ENCODE data around the gene LAMC2. TPM values are rescaled to one million over a fixed set of nuclear protein-coding genes. Genes with fewer than 3 reads are reported as not detected.

The LAMC2 gene
- total RNA-seq, 2 experiments from 2014 or later = not detected

DNA sequence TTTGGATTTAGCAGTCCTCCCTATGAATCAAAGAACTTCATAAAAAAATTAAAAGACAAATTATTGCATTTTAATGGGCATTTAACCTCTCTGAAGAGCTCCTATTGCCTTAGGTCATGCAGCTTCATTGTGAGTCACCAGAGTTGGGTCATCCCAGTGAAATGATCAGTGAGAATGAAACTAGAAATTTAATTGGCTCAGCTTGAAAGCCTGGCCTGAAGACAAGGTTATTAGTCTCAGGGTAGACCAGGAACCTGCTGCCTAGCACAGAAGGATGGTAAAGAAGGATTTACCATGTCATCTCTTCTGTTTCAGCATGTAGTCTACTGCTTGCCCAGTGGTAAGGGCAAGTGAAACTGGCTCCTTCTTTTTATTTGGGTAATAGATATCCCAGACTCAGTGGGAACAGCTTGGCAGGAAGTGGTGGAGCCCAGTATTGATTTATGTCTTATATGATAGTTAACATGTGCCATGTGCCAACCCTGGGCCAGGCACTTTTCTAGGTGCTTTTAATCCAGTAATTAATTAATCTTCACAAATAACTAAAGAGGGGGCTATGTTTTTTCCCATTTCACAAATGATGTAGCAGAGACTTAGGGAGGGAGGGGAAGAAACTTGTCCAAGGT lies 23.6 kb downstream of the LAMC2 start:
- peaks cover 31% of the 10 kb centered on the region for H3K27me3 Mint-ChIP-seq
- H3K9me3 Mint-ChIP-seq (ENCODE audit: low read depth) = no peaks in the 10 kb centered on the region
- DNase-seq = no peak
- H3K4me1 Mint-ChIP-seq = peaks cover 4% of the 10 kb centered on the region
- no peak overlapping the region for H3K4me3 Mint-ChIP-seq
- CTCF ChIA-PET = no interaction called here
- H3K27ac Mint-ChIP-seq = no peak overlapping the region
- H3K36me3 Mint-ChIP-seq = no peaks in the 10 kb centered on the region
- ATAC-seq = peak; percentile 60

DNA sequence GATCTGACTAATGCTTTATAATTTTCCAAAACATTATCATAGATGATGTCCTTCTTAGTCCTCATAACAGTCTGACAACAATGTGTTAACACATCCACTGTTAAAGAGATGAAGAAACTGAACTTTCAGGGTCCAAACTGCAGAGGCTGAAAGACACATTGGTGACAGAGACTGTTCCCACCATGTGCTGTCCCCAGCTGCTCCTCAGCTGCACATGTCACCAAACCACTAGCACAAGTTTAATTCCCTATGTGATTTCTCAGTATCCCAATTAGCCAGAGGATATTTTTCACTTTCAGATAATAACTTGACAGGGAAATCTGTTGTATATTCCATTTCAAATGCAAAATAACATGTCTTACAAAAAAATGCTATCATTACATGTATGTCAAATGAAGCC lies 24.6 kb downstream of the LAMC2 start:
- Mint-ChIP-seq H3K4me1 (peaks cover 4% of the 10 kb centered on the region), H3K36me3 (no peaks in the 10 kb centered on the region), H3K27me3 (peaks cover 28% of the 10 kb centered on the region), H3K27ac (no peak overlapping the region), H3K4me3 (no peak overlapping the region), H3K9me3 (ENCODE audit: low read depth) (no peaks in the 10 kb centered on the region)
- CTCF ChIA-PET = no interaction called here
- DNase-seq (no peak), ATAC-seq (no peak)

DNA sequence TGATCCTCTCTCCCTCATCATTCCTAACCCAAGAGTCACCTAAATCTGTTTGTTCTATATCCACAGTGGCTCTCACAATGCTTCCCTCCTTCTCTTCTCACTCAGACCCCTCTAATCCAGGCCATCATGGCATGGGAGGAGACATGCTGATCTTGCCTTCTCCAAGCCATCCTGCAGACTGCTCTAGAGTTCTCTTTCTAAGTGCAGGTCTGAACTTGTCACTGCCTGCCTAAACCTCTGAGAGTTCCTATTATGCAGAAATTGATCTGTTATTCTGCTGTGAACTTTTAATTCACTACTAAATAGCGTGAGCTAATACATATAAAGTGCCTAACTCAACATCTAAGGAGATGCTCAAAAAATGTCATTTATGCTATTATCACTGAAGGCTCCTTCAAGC lies 26.8 kb downstream of the LAMC2 start:
- CTCF ChIA-PET = no interaction called here
- DNase-seq = no peak
- H3K27me3 Mint-ChIP-seq = peaks cover 34% of the 10 kb centered on the region
- no peaks in the 10 kb centered on the region for H3K36me3 Mint-ChIP-seq
- peaks cover 4% of the 10 kb centered on the region for H3K4me1 Mint-ChIP-seq
- H3K9me3 Mint-ChIP-seq (ENCODE audit: low read depth) = no peaks in the 10 kb centered on the region
- ATAC-seq = no peak
- H3K27ac Mint-ChIP-seq = no peak overlapping the region
- H3K4me3 Mint-ChIP-seq = no peak overlapping the region

DNA sequence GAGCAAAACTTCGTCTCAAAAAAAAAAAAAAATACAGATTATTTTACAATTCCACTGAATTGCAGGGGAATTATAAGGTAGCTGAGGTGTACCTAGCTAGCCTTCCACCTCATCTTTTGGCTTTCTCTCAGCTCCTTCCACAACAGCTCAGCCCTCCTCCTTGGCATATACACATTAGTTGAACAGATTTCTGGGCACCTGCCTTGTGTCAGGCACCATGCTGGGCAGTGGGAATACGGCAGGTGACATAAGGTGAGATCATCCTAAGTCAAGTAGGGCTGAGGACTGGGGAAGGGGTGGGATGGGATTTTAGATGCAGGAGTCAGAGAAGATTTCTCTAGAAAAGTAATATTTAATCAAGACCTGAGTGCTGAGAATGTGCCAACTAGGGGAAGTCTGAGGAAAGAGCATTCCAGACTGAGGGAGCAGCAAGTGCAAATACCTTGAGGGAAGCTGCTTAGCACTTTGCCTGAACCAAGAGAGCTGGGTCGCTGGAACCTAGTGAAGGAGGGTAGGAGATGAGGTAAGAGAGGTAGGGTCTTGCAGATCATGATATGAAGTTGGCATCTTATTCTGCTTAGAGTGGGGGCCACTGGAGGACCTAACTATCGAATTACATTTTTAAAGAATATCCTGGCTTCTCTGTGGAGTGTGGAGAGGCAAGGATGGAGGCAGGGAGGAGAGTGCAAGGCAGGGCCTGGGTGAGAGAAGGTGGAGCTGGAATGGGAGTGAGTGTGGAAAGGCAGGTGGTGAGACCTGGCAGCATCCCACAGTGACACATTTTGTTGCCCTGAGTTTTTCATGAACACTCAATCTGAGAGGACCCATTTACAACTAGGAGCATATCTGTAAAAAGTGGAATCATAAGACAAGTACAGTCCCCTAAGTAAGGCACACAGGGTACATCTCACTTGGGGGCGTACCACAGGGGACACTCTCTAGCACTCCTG lies 28.2 kb downstream of the LAMC2 start:
- DNase-seq = no peak
- Mint-ChIP-seq H3K9me3 (ENCODE audit: low read depth) (no peaks in the 10 kb centered on the region), H3K27ac (no peak overlapping the region), H3K4me1 (peaks cover 10% of the 10 kb centered on the region), H3K4me3 (no peak overlapping the region), H3K36me3 (no peaks in the 10 kb centered on the region), H3K27me3 (peaks cover 34% of the 10 kb centered on the region)
- no peak for ATAC-seq
- CTCF ChIA-PET = no interaction called here

DNA sequence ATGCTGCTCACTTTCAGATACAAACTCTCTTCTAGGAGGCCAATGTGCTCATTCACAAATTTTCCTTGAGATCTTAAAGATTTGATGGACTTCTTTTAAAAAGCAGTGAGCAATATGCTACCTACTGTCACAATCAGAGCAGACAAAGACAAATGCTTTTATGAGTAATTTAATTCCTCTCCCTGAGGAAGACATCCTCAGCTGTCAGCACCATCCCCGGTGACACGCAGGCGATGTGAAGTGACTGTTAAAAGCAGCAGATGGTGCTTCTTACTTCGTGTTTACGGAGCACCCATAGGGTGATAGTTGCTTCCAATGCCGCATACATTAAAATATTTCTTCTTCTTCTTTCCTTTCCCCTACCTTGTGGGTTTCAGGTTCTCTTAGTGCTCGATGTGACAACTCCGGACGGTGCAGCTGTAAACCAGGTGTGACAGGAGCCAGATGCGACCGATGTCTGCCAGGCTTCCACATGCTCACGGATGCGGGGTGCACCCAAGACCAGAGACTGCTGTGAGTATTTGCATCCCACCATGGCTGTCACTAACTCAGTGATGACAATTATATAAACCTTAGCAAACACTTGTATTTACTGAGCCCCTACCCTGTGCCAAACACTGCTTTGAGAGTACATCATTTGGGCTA lies 29.1 kb downstream of the LAMC2 start:
- Mint-ChIP-seq H3K36me3 (no peaks in the 10 kb centered on the region), H3K4me3 (no peak overlapping the region), H3K4me1 (peaks cover 10% of the 10 kb centered on the region), H3K27ac (no peak overlapping the region), H3K27me3 (peaks cover 28% of the 10 kb centered on the region), H3K9me3 (ENCODE audit: low read depth) (no peaks in the 10 kb centered on the region)
- ATAC-seq = no peak
- CTCF ChIA-PET = no interaction called here
- no peak for DNase-seq

DNA sequence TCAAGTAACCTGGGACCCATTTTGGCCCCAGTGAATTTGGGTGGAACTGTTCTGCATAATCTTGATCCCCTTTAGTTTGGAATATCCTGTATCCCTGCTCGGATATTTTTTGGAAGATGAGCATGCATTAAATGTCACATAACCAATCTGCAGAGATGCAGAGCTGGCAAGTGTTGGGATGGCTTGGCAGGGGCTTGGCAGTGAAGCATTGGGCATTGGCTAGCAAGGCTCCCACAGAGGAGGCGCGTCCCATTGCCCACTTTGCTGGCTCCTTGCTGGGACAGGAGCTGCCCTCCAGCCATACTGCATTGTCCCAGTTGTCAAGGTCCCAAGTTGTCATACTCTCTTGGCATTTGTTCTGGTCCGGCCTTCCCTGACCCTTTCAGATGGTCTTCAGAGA lies 29.9 kb downstream of the LAMC2 start:
- Mint-ChIP-seq H3K4me1 (peaks cover 10% of the 10 kb centered on the region), H3K4me3 (no peak overlapping the region), H3K9me3 (ENCODE audit: low read depth) (no peaks in the 10 kb centered on the region), H3K27ac (no peak overlapping the region), H3K27me3 (peaks cover 25% of the 10 kb centered on the region), H3K36me3 (no peaks in the 10 kb centered on the region)
- CTCF ChIA-PET = no interaction called here
- ATAC-seq = no peak
- no peak for DNase-seq

DNA sequence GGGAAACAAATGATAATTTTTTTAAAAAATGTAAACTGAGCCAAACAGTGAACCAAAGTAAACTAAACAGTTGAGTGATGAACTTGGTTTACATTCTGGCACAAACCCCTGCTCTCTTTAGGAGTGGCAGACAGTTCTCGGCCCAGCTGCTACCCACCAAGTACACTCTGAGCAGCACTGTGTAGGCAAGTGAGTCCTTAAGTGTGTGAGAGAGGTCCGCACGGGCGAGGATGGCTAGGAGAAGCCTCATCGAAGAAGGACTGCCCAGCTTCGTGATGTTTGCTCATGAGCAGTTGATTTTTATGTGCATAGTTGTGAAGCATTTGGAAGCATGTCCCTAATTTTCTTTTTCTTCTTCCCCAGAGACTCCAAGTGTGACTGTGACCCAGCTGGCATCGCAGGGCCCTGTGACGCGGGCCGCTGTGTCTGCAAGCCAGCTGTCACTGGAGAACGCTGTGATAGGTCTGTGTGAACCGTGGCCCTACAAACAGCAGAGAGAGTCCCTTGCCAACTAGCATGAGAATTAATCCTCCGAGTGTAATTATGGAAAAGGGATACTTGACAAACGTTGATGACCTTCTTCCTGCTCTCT lies 32.1 kb downstream of the LAMC2 start:
- H3K36me3 Mint-ChIP-seq = no peaks in the 10 kb centered on the region
- H3K27me3 Mint-ChIP-seq = peaks cover 15% of the 10 kb centered on the region
- no peaks in the 10 kb centered on the region for H3K9me3 Mint-ChIP-seq (ENCODE audit: low read depth)
- DNase-seq (no peak), ATAC-seq (no peak)
- H3K27ac Mint-ChIP-seq = no peak overlapping the region
- peaks cover 10% of the 10 kb centered on the region for H3K4me1 Mint-ChIP-seq
- H3K4me3 Mint-ChIP-seq = no peak overlapping the region
- CTCF ChIA-PET = no interaction called here

DNA sequence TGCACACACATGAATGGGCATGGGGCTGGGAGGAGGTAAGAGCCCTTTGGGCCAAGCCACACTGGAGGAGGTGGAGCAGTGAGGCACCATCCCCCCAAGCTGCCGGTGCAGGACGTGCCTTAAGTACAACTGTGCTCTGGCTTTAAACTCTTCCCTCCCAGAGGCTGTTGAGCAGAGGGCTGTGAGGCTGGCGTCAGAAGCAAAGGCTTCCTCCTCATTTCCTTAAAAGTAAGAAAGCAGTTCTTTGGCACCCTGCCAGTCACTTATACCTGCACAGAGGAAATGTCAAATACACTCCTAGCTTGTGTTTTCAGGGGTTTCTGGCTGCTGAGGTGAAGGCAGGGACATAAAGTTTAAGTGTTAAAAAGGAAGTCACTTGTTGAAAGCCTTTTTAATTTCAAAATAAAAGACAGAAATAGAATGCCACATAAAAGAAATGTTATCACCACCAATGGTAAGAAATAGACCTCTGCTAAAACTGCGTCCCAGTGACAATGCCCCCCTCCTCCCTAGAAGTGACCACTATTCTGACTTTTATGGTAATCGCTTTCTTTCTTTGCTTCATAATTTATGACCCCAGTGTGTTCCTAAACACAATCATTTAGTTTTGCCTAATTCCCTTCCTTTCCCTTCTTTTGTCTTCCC lies 33.0 kb downstream of the LAMC2 start:
- CTCF ChIA-PET = no interaction called here
- Mint-ChIP-seq H3K27me3 (peaks cover 14% of the 10 kb centered on the region), H3K4me3 (no peak overlapping the region), H3K4me1 (peaks cover 10% of the 10 kb centered on the region), H3K9me3 (ENCODE audit: low read depth) (no peaks in the 10 kb centered on the region), H3K36me3 (no peaks in the 10 kb centered on the region), H3K27ac (no peak overlapping the region)
- ATAC-seq = peak; percentile 30
- peak; percentile 45 for DNase-seq

DNA sequence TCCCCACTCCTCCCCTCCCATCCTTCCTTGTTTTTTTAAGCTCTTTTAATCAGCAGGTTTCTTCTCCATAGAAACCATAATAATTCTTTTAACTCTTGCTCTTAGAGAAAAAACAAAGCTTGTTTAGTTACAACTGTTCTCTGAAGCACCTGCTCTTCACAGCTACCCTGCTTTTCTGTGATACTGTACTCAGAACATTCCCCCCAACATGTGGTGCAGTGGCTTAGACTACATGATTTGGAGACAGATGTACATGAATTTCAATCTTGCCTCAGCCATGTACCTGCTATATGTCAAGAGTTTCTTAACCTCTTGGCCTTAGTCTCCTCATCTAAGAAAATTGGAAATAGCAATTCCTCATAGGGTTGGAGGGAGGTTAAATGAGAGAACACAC lies 33.5 kb downstream of the LAMC2 start:
- H3K27me3 Mint-ChIP-seq = peaks cover 12% of the 10 kb centered on the region
- no peak for DNase-seq
- CTCF ChIA-PET = no interaction called here
- no peak for ATAC-seq
- no peaks in the 10 kb centered on the region for H3K36me3 Mint-ChIP-seq
- no peaks in the 10 kb centered on the region for H3K9me3 Mint-ChIP-seq (ENCODE audit: low read depth)
- no peak overlapping the region for H3K4me3 Mint-ChIP-seq
- H3K27ac Mint-ChIP-seq = no peak overlapping the region
- H3K4me1 Mint-ChIP-seq = peaks cover 10% of the 10 kb centered on the region

DNA sequence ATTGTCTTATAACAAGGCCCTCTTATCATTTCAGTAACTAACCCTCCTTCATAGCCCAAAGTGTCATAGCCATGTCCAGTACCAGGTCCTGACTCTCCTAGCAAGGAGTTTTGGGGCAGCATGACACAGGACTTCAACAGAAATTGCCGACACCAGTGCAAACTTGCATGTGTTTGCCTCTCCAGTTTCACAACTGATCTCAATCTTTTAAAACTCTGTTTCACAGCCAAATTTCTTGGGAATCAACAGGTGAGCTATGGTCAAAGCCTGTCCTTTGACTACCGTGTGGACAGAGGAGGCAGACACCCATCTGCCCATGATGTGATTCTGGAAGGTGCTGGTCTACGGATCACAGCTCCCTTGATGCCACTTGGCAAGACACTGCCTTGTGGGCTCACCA lies 36.8 kb downstream of the LAMC2 start:
- ATAC-seq = no peak
- Mint-ChIP-seq H3K9me3 (ENCODE audit: low read depth) (no peaks in the 10 kb centered on the region), H3K4me1 (peaks cover 21% of the 10 kb centered on the region), H3K36me3 (no peaks in the 10 kb centered on the region), H3K27me3 (peaks cover 2% of the 10 kb centered on the region), H3K4me3 (no peak overlapping the region), H3K27ac (no peak overlapping the region)
- CTCF ChIA-PET = no interaction called here
- DNase-seq = no peak

DNA sequence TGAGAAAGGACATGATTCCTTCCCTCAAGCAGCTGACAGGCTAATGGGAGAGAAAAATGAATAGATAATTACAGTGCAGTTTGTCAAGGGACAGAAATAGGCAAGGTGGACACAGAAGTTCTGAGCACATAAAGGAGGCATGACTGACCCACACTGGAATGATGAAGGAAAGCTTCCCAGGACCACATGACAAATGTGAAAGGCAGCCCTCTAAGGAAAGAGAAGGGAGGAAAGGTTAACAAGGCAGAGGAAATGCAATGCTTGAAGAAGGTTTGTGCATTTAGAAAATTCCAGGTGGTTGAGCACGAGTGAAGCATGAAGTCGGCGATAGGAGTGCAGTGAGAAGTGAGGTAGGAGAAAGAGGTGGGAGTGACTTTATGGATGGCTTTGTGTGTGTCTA lies 37.4 kb downstream of the LAMC2 start:
- ATAC-seq (no peak), DNase-seq (no peak)
- H3K9me3 Mint-ChIP-seq (ENCODE audit: low read depth) = no peaks in the 10 kb centered on the region
- no peak overlapping the region for H3K27ac Mint-ChIP-seq
- H3K27me3 Mint-ChIP-seq = peaks cover 2% of the 10 kb centered on the region
- no peak overlapping the region for H3K4me3 Mint-ChIP-seq
- H3K36me3 Mint-ChIP-seq = no peaks in the 10 kb centered on the region
- peaks cover 21% of the 10 kb centered on the region for H3K4me1 Mint-ChIP-seq
- CTCF ChIA-PET = no interaction called here

DNA sequence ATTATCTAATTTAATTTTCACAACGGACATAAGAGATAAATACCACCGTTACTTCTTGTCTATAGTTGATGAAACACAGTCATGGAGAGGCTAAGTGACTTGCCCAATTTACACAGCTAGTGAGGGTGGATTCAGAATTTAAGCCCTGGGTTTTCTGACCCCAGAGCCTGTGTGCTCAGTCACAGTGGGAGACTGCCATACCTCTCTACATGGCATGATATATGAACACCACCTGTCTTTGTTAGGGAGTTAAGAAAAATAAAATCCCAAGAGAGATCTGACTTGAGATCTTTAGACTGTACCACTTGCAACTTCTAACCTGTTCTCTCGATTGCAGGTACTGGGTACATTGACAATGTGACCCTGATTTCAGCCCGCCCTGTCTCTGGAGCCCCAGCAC lies 40.3 kb downstream of the LAMC2 start:
- Mint-ChIP-seq H3K4me3 (no peak overlapping the region), H3K36me3 (no peaks in the 10 kb centered on the region), H3K27me3 (peaks cover 2% of the 10 kb centered on the region), H3K4me1 (peaks cover 11% of the 10 kb centered on the region), H3K27ac (no peak overlapping the region), H3K9me3 (ENCODE audit: low read depth) (no peaks in the 10 kb centered on the region)
- CTCF ChIA-PET = interaction anchor here (1.8 kb wide), 1 partner anchor 31 kb away, joined by 6 read pairs; no protein-coding TSS in a partner anchor
- ATAC-seq (no peak), DNase-seq (no peak)

DNA sequence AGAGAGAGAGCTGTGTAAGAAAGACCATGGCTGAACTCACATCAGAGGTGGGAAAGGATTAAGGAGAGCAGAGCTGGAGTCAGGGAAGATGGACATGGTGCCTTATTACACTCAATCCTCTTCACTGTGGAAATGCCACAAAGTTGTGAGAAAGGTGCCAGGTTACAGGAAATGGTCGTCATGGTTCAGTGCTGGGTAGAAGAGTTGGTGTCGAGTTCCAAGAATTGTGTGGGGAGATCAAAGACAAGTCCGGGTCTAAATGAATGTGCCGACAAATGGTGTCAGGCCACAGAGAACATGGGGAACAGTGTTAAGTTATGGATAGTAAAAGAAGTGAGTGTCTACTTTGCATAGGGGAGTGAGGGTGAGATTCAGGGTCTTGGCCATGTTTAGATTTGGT lies 40.9 kb downstream of the LAMC2 start:
- DNase-seq (no peak), ATAC-seq (no peak)
- Mint-ChIP-seq H3K4me3 (no peak overlapping the region), H3K27me3 (peaks cover 2% of the 10 kb centered on the region), H3K27ac (no peak overlapping the region), H3K36me3 (no peaks in the 10 kb centered on the region), H3K9me3 (ENCODE audit: low read depth) (no peaks in the 10 kb centered on the region), H3K4me1 (peaks cover 11% of the 10 kb centered on the region)
- CTCF ChIA-PET = interaction anchor here (1.8 kb wide), 1 partner anchor 32 kb away, joined by 6 read pairs; no protein-coding TSS in a partner anchor

All from activated CD8-positive, alpha-beta memory T cell treated with anti-CD3 and anti-CD28 coated beads, Interleukin-2, amount 10 ng/mL, durations not matched to agents 7 days and 5 days (primary cell).